AML-193 (cell line): ENCODE results near the gene NBR1.
"Not testable (repeated sequence)": the region's sequence is repeated elsewhere in the genome, so short reads cannot be mapped to it uniquely, and the experiment has no call there.

Experiments used
- DNase-seq, 2 experiments: peaks; one replicate each; lab custom pipeline; 2025; lab: John Stamatoyannopoulos, UW

Gene NBR1

DNA sequence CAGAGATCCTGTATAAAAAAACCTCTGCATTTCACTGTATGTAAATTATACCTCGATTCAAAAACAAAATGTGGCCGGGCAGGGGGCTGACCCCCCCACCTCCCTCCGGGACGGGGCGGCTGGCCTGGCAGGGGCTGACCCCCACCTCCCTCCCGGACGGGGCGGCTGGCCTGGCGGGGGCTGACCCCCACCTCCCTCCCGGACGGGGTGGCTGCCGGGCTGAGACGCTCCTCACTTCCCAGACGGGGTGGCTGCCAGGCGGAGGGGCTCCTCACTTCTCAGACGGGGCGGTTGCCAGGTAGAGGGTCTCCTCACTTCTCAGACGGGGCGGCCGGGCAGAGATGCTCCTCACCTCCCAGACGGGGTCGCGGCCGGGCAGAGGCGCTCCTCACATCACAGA, 11.8 kb upstream of the NBR1 start:
- not testable (repeated sequence) for DNase-seq

DNA sequence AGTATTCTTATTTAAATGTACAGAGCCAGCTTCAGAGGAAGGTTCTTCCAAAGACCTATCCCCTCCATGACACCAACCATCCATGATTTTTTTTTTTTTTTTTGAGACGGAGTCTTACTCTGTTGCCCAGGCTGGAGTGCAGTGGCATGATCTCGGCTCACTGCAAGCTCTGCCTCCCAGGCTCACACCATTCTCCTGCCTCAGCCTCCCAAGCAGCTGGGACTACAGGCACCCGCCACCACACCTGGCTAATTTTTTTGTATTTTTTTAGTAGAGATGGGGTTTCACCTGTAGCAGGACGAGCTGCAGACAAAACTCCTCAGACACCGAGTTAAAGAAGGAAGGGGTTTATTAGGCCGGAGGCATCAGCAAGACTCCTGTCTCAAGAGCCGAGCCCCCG, 11.1 kb upstream of the NBR1 start:
- DNase-seq, result not testable (repeated sequence)

DNA sequence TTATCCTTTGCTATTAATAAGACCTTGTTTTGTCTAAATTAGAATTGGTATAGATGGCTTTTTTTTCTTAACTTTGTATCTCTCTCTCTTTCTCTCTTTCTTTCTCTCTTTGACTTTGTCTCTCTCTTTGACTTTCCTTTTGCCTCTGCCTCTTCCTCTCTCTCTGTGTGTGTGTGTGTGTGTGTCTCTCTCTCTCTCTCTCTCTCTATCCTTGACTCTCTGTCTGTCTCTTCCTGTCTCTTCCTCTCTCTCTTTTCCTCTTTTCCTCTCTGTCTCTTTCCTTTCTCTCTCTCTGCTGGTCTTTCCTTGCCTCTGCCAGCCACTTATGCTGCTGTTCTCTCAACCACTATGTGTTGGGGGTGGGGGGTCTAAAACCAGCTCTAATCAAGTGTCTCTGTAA, 5.0 kb upstream of the NBR1 start:
- DNase-seq, result not testable (repeated sequence)

DNA sequence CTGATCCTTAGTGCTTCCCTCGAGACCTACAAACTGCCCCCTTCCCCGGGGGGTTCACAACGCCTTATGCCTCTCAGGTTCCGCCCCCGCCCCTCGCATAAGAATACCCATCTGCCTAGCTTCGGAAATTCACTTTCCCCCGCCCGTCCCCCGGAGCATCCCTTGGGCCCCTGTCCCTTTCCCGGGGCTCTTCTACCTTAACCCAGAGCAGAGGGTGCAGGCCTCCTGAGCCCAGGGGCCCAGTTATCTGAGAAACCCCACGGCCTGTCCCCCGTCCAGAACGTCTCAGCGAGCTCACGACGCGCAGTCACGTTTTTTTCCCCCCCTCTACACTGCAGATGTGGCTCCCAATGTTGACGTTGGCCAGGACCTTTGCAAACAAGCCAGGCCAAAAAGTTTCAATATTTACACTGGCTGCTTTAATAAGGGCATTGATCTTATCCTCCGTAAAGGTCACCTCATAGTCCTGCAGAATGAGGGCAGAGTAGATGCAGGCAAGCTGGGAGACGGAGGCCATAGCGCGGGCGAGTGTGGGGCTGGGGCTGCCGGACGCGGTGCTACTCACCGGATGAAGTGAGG, 1.4 kb upstream of the NBR1 start:
- DNase-seq, result no peak

DNA sequence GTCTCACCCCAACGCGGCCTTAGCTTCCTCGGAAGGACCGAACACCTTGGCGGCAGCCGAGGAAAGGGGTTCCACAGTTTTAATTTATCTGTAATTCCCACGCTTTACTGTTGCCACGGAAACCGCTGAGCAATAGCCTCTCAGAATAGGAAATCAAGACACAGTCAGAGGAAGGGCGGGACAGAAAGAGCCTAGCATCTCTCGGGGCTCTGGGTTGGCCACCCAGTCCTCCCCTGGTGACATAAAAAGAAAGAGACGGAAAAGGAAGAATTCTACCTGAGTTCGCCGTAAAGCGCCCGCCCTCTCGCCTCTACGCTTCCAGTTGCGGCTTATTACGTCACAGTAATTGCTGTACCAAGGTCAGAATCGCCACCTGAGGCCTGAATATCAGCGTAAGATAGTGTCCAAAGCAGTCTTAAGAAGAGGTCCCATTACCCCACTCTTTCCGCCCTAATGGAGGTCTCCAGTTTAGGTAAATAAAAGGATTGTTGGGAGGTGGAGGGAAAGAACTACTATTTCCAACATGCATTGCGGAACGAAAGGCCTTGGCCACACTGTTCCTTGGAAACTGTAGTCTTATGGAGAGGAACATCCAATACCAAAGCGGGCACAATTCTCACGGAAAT, 761 bp upstream of the NBR1 start:
- DNase-seq, result peak; percentile 99 to 100

DNA sequence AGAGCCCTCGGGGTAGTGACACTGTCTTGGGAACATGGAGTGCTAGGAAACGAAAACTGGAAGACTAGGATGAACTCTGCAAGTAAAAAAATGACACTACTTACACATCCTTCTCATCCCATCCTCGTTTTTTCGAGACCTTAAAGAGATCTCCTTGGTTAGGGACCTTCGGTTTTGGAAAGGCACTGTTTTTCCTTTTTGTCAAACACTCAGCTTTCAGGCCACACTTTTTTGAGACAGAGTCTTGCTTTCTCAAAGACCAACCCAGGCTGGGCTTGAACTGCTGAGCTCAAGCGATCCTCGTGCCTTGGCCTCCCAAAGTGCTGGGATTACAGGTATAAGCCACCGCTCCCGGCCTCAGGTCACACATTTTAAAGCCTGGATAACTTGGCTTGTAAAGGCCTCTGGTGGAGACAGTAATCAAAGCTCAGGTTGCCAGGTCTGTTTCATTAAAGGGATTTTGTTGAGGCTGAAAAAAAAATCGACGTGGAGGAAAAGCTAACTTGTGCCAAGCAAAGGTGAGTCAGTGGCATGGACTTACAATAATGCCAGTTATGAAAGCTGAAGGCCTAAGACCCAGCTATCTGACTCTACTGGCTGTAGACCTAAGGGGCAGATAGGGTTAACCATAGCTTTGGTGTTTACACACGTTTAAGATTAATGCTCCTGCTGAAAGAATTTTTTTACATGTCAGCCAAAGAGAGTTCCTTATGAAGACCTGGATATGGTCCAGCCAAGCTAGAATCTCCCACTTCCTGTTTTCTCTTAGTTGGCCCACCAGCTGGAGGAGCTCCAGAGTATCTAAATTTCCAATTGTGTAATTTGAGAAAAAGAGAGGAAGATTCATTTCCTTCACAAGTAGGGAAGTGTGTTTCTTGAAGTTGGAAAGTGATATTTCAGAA, 823 bp downstream of the NBR1 start:
- DNase-seq, result peak; percentile 88

DNA sequence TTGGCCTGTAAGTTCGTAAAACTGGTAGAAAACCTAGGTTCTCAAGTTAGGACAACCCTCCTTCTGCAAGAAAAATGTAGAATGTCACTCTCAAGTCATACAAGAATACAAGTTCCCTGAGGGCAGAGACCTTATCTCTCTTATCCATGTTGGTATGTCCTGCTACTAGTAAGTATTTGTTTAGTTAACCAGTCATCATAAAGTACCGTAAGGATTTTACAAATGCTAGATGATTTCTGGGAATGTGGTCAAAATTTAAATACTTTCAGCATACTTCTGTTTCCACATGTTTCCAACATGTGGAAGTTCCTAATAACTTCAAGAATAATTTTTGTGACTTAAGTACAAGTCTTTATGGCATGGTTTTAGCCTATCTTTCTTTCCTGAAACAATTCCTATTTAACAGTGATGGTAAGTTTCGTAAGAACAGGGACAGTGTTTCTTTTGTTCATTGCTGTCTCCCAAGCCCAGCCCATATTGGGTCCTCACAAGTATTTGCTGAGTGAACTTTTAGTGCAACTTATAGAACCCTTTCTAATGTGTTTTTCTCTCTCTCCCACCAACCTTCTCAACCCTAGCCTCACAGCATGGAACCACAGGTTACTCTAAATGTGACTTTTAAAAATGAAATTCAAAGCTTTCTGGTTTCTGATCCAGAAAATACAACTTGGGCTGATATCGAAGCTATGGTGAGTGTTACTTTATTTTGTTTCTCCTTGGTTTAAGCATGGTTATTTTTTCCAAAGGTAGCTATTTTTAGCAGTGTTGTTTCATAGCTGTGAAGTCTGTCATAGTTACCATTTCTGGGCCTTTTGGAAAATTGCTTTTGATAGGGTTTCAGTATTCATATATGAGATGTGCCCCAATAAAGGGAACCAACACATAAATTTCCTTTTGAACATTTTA, 4.5 kb downstream of the NBR1 start:
- DNase-seq, result no peak

DNA sequence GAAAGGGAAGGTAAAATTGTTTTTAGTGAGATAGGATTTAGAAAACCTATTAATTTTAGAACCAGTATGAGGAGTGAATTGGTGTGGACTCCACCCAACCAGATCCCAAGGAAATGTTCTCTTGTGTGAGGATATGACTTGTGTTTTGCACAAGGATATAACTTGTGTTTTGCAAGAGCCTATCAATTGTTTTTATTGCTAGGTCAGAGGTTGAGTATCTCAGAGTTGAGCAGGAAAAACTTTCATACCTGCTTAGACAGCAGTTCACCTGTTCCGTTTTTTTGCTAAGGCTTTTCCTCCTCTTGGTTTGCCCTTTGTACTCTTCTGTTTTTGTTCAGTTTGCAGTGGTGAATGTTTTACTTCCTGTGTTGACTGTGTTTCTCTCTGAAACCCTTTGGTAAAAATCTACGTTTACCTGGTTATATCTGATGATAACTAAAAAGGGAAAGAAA, 5.1 kb downstream of the NBR1 start:
- no peak for DNase-seq

DNA sequence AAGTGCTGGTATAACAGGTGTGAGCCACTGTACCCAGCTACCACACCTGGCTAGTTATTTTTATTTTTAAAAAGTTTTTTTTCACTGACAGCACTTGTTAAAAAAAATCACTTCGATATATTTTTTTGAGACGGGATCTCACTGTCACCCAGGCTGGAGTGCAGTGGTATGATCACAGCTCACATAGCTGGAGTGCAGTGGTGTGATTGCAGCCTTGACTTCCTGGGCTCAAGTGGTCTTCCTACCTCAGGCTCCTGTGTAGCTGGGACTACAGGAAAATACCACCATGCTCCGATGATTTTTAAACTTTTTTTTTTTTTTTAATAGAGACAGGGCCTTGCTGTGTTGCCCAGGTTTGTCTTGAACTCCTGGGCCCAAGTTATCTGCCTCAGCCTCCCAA, 12.9 kb downstream of the NBR1 start:
- DNase-seq, result no peak

DNA sequence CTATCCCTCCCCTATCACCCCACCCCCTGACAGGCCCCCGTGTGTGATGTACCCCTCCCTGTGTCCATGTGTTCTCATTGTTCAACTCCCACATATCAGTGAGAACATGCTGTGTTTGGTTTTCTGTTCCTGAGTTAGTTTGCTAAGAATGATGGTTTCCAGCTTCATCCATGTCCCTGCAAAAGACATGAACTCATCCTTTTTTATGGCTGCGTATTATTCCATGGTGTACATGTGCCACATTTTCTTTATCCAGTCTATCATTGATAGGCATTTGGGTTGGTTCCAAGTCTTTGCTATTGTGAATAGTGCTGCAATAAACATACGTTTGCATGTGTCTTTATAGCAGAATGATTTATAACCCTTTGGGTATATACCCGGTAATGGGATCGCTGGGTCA, 15.6 kb downstream of the NBR1 start:
- not testable (repeated sequence) for DNase-seq

DNA sequence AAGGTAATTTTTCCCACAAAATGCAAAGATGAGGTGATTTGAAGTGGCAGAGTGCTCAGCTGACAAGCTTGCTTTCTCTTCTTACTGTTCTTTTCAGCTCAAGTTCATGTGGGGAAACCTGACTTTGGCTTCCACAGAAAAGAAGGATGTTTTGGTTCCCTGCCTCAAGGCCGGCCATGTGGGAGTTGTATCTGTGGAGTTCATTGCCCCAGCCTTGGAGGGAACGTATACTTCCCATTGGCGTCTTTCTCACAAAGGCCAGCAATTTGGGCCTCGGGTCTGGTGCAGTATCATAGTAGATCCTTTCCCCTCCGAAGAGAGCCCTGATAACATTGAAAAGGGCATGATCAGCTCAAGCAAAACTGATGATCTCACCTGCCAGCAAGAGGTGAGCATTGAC, 22.2 kb downstream of the NBR1 start:
- DNase-seq, result no peak

DNA sequence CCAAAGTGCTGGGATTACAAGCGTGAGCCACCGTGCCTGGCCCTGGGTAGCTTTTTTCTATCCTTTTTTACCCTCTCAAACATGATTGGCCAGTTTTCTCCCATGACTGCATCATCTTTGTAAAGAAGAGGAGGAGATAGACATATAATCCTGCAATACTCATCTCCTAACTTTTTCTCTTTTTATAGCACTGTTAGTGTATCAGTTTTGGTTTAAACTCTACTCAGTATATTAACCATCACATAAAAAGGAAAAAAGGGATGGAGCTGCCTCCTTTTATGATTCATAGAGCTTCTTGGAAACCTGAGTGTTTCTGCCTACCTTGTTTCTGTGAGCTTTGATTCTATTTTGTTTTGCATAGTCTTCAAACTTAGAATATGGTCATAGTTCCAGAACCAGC, 28.6 kb downstream of the NBR1 start:
- DNase-seq, result no peak

DNA sequence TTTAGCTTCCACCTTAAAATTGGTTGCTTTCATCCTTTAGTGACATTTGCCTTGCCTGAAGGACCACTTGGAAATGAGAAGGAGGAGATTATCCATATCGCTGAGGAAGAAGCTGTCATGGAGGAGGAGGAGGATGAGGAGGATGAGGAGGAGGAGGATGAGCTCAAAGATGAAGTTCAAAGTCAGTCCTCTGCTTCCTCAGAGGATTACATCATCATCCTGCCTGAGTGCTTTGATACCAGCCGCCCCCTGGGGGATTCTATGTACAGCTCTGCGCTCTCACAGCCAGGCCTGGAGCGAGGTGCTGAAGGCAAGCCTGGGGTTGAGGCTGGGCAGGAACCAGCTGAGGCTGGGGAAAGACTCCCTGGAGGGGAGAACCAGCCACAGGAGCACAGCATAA, 29.1 kb downstream of the NBR1 start:
- DNase-seq, result no peak

DNA sequence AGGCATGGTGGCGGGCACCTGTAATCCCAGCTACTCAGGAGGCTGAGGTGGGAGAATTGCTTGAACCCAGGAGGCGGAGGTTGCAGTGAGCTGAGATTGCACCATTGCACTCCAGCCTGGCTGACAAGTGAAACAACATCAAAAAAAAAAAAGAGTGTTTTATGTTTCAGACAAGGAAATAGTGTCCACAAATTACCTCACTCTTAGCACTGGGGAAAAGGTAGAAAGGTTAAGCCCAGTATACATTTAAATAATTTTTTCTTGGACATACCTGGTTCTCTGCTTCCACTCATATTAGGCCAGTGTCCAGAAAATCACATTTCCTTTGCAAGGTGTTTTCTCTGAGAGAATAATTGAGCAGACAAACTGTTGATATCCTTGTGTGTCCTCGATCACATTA, 32.0 kb downstream of the NBR1 start:
- DNase-seq, result not testable (repeated sequence)

DNA sequence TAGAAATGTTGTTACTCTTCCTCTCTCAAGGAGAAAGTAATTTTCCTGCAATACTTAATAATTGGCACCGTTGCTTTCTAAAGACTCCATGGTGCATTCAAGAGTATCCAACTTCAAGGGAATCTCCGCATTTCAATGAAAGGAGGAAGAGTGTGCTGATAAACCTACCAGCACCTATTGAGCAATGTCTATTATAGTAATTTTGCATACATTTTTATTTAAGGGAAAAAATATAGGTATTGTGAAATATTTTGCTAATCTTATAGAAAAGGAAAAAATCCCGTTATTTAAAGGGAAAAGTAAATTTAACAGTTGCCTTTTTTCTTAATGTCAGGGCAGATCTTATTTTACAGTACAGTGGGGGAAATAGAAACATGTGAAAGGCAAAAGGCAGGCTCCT, 39.6 kb downstream of the NBR1 start:
- no peak for DNase-seq

DNA sequence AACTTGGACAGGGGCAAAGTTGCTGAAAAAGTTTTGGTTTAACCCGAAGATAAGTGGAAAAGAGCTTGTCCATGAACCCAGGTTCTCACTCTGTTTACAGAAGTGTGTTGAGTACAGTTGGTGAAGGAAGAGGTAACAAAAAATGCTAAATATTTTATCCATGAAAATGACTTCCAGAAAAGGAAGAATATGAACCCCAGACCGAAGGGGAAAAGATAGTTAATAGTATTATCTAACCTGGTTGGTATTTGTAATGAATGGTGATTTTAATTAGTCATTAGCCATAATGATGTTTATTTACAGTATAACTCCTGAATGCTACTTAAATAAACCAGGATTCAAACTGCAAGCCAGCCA, 40.1 kb downstream of the NBR1 start:
- DNase-seq, result peak in 1 of 2 experiments; percentile 23

DNA sequence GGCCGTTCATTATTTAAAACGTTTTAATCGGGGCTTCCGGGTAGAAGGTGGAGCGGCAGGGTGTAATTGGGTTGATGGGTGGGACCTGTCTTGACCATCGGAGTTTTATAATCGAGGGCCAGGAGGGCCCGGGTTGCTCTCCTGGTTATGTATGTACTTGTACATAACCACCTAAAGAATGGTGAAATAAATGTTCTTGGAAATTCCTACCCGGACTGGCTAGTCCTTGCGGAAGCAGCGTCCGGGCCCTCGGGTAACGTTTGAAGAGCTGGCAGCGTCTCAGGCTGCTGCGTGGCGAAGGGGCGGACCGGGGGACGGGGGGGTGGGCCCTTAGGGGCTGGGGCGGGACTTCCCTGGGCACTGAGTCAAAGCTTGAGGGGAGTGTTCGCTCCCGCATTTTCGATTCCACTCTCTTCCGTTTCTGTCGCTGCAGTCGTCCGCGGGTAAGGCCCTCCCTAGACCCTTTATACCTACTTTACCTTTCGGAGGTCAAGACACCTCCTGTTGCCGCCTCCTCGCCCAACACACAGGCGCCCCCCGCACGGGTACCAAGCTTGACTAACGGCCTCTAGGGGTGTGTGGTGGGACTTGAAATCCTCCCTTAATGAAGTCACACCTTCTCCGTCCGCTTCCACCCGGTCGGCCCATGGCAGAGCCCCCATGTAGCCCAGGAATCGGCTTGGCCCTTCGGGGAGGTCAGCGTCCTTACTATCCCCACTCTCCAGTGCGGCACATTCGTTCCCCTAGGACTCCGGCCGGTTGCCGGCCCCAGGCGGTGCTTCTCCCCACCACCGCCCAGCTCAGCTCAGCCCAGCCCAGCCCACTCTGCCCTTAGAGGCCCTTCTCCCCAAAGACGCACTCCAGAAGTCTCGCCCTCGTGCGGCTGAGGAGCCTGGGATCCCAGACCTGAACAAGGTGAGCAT, 40.7 kb downstream of the NBR1 start, which contains the start of gene TMEM106A:
Gene TMEM106A (plus strand): TSS at position 396 of the 923 bp plus-strand sequence. CDS start 1,167 bp downstream, outside the sequence.
- DNase-seq, result peak; percentile 72 to 77

DNA sequence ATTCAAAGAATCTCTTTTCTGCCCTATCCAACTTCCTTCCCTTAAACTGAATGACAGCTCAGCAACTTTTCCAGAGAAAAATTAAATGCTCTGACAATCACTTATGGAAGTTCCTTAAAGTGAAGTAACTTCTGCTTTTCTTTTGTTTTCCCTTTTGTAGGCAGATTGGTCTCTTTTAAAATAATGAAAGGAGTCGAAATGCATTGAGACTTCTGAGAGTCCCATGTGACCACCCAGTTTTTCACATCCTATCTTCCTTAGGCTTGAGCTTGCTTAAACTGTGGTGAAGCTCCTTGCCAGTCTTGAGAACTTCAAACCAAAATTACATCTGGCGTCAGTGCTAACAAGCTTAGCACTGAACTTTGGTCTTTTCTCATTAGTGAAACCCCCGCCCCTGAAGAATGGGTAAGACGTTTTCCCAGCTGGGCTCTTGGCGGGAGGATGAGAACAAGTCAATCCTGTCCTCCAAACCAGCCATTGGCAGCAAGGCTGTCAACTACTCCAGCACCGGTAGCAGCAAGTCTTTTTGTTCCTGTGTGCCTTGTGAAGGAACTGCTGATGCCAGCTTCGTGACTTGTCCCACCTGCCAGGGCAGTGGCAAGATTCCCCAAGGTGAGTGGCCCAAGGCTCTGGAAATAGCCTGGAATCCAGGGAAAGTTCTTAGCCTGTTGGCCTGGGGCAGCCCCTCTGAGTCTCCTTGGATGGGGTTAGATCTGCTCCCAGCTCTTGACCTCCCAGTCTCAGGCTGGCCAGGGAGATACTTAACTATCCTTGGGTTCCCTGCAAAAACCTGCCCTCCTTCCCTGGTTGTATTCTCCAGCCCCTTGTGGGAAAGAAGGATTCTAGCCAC, 41.9 kb downstream of the NBR1 start:
- peak; percentile 56 to 59 for DNase-seq

DNA sequence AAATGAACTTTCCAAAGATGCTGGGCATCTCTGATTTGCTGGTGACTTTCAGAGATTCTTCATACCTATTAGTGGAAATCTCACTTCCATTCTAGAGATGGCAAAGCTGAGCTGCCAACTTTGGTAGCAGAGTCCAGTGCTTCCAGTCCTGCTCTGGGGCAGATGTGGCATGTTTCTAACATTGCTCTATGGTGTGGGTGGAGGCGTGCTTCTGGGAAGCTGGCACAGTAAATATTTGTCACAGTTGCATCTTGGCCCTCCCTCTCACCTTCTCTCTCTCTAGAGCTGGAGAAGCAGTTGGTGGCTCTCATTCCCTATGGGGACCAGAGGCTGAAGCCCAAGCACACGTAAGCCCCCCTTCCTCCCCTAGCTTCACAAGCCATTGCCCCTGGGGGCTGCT, 42.5 kb downstream of the NBR1 start:
- no peak for DNase-seq

DNA sequence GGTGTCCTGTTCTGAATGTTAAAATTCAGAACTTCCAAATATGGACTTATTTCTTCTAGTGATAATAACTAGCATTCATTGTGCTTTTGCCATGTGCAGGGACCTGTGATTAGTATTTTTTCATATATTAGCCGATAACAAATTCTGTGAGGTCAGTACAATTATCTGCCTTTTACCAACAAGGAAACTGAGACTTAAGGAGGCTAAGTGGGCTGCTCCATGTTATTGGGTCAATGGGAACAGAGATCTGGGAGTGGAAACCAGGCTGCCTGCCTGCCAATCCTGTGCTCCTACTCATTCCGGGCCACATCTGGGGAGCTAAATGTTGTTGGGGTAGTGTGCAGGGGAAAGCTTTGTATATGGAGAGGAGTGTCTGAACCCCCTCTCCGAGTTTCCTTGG, 44.3 kb downstream of the NBR1 start:
- DNase-seq, result no peak
